HG03439 (cell line): ENCODE measurements around the gene RNASE3.
"Not testable (repeated sequence)": the region's sequence is repeated elsewhere in the genome, so short reads cannot be mapped to it uniquely, and the experiment has no call there.

Experiments
- ATAC-seq: cut with Tn5 transposase; IDR thresholded peaks from one replicate; pipeline ENCODE4 v1.9.1; 2021; ENCODE audit warnings: mild to moderate bottlenecking, moderate library complexity; ENCODE audit not compliant: unreplicated experiment

RNASE3 gene

GRCh38 chr14:20910822-20911221, 19.6 kb downstream of the RNASE3 start:
- not testable (repeated sequence) for ATAC-seq

GRCh38 chr14:20919038-20919756, 28.0 kb downstream of the RNASE3 start:
- not testable (repeated sequence) for ATAC-seq

GRCh38 chr14:20923766-20924297, 32.6 kb downstream of the RNASE3 start:
- not testable (repeated sequence) for ATAC-seq

- no peak for ATAC-seq
Observed at GRCh38 chr14:20934148-20934762, 43.1 kb downstream of the RNASE3 start.

GRCh38 chr14:20935303-20935984, 44.3 kb downstream of the RNASE3 start:
- ATAC-seq = no peak
